Stomach (tissue), 4 donors: ENCODE measurements around the gene RPS15.

Experiments
- CTCF ChIP-seq, 7 experiments: fragments of 450-650 bp in 4 of 7; fragments of 200-600 bp in 3 of 7; sonication (generic) in 3 of 7; IDR thresholded peaks; one replicate each; pipeline ENCODE4 v1.5.1; 2016 to 2019; ENCODE audit warnings: antibody characterized with exemption in 7 of 7, control low read depth in 2 of 7, mild to moderate bottlenecking in 1 of 7
- EP300 ChIP-seq: sonication (generic); formaldehyde crosslinking; IDR thresholded peaks from one replicate; pipeline ENCODE4 v1.6.1; 2017; ENCODE audit warnings: antibody characterized with exemption
- POLR2A ChIP-seq, 4 donors: fragments of 450-650 bp; IDR thresholded peaks; one replicate each; pipeline ENCODE4 v1.6.1; 2016; ENCODE audit warnings: antibody characterized with exemption in 4 of 4, control low read depth in 2 of 4, mild to moderate bottlenecking in 1 of 4, moderate library complexity in 1 of 4
- POLR2AphosphoS5 ChIP-seq, 3 donors: sonication (generic); formaldehyde crosslinking; IDR thresholded peaks; one replicate each; pipeline ENCODE4 v1.6.1; 2016; ENCODE audit warnings: antibody characterized with exemption in 3 of 3

DNA sequence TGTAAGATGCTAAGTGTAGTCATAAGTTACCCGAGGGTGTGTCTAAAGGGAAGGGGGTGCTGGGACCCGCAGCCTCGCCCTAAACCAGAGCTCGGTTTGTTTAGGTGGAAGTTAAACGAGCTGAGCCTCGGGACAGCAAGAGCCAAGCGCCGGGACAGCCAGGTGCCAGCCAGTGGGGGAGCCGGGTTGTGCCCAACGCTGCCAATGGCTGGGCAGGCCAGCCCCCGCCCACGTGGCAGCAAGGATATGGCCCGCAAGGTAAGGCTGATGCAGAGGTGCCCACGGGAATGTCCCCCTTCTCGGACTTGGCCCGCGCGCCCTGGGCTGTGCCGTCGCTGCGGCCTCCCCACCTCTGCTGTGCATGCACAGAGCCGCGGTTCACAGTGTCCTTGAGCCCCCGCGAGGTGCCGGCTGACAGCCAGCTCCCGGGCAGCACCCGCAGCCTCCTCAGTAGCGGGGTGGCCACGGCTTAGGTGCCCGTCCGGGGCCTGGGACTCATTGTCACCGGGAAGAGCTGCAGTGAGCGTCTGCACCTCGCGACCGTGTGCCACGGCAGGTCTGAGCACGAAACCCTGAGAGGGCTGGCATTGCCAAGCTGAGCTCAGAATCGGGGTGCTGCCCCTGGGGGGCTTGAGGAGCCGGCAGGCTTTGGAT, 9.3 kb upstream of the RPS15 start:
- TF ChIP-seq CTCF (IDR thresholded peaks at IDR 0.05) (no peak), POLR2AphosphoS5 (IDR thresholded peaks at IDR 0.05) (no peak), POLR2A (IDR thresholded peaks at IDR 0.05) (no peak), EP300 (no peak)
